HG03196 (cell line): ENCODE data around the gene CYP11A1.
"Not testable (repeated sequence)": the region's sequence is repeated elsewhere in the genome, so short reads cannot be mapped to it uniquely, and the experiment has no call there.

Experiments
- ATAC-seq: cut with Tn5 transposase; IDR thresholded peaks from one replicate; pipeline ENCODE4 v1.9.1; 2021; ENCODE audit not compliant: unreplicated experiment

Gene CYP11A1

GRCh38 chr15:74376226-74376625 is 8.8 kb upstream of the CYP11A1 start:
- no peak for ATAC-seq

- no peak for ATAC-seq
These were observed 7.9 kb upstream of the CYP11A1 start for GRCh38 chr15:74375303-74375693.

DNA sequence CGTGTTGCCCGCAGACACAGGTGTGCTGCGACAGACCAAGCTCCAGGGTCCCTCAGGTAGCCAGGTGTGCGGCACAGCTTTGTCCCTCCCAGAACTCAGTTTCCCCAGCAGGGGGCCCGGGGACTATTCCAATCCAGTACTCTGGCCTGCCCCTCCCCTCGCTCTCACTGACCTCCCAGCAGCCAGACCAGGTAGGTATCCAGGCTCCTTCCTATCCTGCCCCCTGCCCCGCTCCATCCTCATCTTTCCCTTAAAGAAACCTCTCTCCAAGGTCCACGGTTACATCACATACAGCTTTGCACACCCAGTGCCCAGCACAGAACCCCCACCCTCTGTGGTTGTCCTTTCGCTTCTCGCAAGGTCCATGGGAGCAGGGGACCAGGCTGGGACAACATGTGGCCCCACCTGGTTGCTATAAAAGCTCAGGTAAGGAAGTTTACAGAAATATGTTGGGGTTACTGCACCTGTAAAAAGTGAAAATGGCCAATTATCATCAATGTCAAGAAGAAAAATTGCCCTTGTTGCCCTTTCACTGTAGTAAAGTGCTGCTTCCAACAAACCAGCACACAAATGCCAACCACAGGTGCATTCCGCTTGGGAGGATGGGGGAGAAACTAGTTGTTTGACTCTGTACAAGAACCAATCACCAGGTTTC is 7.3 kb upstream of the CYP11A1 start:
- ATAC-seq, result no peak

DNA sequence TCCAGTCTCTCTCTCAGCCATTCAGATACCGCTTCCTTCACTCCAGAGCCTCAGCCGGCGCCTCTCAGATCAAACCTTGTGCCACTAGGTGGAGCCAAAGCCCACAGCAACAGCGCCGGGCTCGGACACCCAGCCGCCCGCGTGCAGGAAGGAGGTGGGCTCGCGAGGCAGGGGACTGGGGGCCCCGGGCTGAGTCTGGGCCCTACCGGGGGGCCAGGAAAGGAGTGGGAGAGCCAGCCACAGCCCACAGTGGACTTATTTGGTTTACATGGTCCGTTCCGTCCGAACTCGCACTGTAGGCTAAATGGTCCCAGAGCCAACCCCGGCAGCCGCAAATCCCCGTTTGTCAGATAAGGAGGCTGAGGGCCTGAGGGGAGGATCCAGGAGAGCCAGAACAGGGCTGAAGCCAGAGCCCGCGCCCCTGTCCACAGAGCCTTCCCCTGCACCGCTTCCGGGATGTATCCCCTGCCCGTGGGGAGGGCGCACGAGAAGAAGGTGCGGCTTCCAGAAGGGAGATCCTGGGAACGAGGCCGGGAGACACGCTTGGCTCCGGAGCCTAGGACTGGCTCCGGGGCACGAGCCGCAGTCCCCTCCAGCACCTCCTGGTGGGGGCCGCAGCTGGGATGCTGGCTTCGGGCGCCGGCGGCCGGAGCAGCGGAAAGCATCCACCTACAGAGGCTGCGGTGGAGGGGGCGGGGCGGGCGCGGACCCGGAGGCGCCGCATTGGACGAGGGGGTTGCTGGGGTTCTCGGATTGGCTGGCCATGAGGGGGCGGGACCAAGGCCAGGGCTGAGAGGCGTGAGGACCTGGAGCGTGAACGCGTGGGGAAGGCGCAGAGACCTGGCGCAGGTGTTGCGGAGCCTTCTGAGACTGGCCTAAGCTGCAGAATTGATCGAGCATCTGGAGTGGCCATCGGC is 6.5 kb upstream of the CYP11A1 start:
- peak; percentile 65 for ATAC-seq

DNA sequence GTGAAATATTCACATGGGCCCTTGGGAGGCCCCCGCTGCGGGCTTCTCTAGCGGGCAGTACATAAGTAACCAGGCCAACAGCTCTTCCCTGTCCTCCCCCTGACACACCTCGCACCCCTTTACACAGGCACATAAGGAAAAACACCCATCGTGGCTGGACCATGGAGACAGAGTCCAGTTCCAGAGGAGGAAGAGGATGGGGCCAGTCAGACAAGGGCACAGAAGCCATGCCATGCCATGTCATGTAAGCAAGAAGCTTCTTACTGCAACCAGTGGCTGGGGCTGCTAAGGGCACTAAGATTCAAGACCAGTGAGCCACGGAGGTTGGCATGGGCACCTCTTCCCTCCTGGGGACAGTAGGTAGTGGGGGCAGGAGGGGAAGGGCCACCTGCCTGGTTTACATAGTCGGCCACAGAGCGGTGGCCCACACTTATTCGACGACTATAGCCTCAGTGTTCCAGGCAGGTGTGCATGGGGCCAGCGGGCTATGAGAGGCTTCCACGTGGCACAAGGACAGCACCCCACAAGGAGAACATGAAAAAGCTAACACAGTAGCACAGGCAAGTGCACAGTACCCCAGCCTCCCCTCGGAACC is 5.7 kb upstream of the CYP11A1 start:
- no peak for ATAC-seq

DNA sequence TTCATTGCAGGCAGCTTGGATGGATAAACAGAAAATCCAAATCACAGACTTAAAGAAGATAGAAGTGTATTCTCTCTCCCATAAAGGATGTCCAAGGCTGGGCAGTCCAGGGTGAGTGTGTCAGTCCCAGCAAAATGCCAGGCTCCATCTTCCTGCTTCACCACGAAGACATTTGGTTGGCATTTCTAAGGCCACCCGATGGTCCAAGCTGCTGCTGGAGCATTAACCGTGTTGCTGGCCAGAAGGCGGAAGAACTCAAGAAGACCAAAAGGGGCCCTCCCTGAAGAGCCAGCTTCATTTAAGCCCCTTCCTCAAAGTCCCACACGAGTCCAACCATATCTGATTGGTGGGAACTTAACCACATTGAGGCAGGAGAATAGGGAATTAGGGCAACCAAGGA is 3.0 kb upstream of the CYP11A1 start:
- no peak for ATAC-seq

DNA sequence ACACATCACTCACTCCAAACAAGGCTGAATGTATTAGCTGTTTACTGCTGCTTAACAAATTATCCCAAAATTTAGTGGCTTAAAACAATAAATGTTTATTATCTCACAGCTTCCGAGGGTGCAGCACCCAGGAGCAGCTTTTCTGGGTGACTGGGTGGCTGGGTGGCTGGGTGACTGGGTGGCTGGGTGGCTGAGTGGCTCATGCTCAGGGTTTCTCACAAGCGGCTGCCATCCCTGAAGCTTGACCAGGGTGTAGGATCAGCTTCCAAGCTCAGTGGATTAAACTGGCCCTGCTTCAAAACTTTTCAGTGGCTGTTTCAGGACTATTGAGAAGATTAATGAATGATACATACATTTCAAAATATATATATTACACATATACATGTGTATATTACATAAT is 2.3 kb upstream of the CYP11A1 start:
- ATAC-seq, result no peak

- no peak for ATAC-seq
These were observed 1.8 kb upstream of the CYP11A1 start for GRCh38 chr15:74369084-74369745.

- no peak for ATAC-seq
These were observed 675 bp upstream of the CYP11A1 start for GRCh38 chr15:74368121-74368520.

GRCh38 chr15:74365598-74366445 is 1.6 kb downstream of the CYP11A1 start:
- ATAC-seq, result no peak

DNA sequence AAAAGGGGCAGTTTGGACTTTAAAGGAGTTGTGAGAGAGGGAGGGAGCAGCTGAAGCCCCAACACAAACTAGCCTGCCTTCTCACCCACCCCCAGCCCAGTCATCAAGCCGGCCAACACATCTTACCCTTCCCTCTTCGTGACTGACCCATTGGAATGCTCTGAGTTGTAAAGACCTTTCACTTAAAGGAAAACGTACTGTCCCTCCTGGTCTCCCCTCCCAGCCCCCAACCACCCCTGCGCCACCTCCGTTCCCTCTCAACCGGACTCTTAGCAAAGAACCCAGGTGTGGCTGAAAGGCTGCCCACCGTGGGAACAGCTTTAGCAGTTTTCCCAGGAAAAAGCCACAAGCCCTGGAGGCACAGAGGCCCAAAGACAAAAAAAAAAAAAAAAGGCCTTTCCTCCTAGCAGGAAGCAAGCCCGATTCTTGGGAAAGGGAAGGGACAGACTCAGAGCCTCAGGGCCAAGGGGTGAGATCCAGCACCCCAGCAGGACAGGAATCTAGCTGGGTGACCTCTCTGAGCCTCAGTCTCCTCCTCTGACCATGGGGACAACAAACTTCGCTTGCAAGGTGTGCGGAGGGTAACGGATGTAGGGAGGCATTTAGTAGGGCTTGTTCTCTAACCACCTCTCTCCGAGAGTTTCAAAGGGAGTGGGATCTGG is 2.4 kb downstream of the CYP11A1 start:
- no peak for ATAC-seq

- ATAC-seq, result no peak
These were observed 5.0 kb downstream of the CYP11A1 start for GRCh38 chr15:74362482-74362881.

DNA sequence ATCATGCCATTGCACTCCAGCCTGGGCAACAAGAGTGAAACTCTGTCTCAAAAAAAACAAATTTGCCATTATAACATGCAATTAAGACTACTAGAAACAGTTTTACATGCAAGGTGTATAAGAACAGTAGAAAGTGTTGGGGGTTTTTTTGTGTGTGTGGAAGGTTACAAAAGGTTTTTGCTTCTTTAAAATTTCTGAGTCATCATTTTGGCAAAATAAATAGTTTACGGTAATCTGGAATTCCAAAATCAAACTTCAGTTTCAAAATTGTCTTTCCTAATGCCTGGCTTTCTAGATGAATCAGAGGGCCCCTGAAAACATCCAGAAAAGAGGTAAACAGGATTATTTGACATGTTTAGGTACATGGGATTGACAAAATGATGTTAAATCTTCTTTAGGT is 6.6 kb downstream of the CYP11A1 start:
- not testable (repeated sequence) for ATAC-seq

DNA sequence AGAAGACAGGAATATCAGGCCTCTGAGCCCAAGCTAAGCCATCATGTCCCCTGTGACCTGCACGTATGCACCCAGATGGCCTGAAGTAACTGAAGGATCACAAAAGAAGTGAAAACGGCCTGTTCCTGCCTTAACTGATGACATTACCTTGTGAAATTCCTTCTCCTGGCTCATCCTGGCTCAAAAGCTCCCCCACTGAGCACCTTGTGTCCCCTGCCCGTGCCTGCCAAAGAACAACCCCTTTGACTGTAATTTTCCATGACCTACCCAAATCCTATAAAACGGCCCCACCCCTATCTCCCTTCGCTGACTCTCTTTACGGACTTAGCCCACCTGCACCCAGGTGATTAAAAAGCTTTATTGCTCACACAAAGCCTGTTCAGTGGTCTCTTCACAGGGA is 8.1 kb downstream of the CYP11A1 start:
- not testable (repeated sequence) for ATAC-seq

DNA sequence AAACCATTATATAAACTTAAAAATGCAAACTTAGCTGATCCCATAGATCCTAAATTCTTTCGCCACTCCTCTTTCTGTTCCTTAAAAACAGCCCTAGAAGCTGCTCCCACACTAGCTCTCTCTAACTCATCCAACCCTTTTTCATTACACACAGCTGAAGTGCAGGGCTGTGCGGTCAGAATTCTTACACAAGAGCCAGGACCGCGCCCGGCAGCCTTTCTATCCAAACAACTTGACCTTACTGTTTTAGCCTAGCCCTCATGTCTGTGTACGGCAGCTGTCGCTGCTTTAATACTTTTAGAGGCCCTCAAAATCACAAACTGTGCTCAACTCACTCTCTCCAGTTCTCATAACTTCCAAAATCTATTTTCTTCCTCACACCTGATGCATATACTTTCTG is 9.9 kb downstream of the CYP11A1 start:
- not testable (repeated sequence) for ATAC-seq

GRCh38 chr15:74356050-74356449 is 11.4 kb downstream of the CYP11A1 start:
- ATAC-seq, result not testable (repeated sequence)

GRCh38 chr15:74353992-74354391 is 13.5 kb downstream of the CYP11A1 start:
- ATAC-seq, result not testable (repeated sequence)

DNA sequence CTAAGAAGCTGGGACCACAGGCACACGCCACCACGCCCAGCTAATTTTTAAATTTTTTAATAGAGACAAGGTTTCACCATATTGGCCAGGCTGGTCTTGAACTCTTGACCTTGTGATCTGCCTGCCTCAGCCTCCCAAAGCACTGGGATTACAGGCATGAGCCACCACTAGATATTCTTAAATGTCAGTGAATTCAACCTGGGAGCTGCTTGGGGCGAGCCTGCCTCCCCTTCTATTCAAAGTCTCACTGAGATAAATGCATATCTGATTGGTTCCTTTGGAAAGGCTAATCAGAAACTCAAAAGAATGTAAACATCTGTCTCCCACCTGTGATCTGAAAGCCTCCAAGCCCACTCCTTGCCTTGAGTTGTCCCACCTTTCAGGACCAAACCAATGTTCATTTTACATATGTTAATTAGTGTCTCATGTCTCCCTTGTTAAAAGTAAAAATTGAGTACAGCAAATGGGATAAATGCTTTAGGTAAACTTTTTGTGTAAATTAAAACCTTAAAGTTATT is 15.0 kb downstream of the CYP11A1 start:
- no peak for ATAC-seq

GRCh38 chr15:74351670-74352069 is 15.8 kb downstream of the CYP11A1 start:
- no peak for ATAC-seq
